OCI-LY3 (cell line): ENCODE measurements around the gene BMPER.

Source experiments
- H2AFZ ChIP-seq: fragments of 200-600, 300-600 bp; shearing (Covaris generic); 2 replicates; pipeline ENCODE4 v1.6.0; 2014; ENCODE audit warnings: antibody characterized with exemption, low read depth, low read length
- H3K27ac ChIP-seq: fragments of 200-600, 300-600 bp; sonication (generic); 2 replicates; pipeline ENCODE4 v1.5.1; 2014; ENCODE audit warnings: mild to moderate bottlenecking, low read length, moderate library complexity, mixed read lengths
- H3K27me3 ChIP-seq: fragments of 200-600, 300-600 bp; sonication (generic); 2 replicates; pipeline ENCODE4 v1.6.1; 2014; ENCODE audit warnings: low read depth, low read length, mixed read lengths
- H3K36me3 ChIP-seq: fragments of 200-600, 300-600 bp; sonication (generic); replicated peaks from 2 replicates; pipeline ENCODE3; 2014; ENCODE audit warnings: low read depth, low read length, mixed read lengths
- H3K4me1 ChIP-seq: fragments of 300-600, 200-600 bp; sonication (generic); 2 replicates; pipeline ENCODE4 v1.6.1; 2014; ENCODE audit warnings: low read length, mixed read lengths
- H3K4me2 ChIP-seq: fragments of 200-600, 300-600 bp; sonication (generic); 2 replicates; pipeline ENCODE4 v1.6.1; 2014; ENCODE audit warnings: low read length, mixed read lengths
- H3K4me3 ChIP-seq: fragments of 300-600, 200-600 bp; sonication (generic); 2 replicates; pipeline ENCODE4 v1.5.1; 2014; ENCODE audit warnings: antibody characterized with exemption, mild to moderate bottlenecking, low read length, moderate library complexity
- H3K79me2 ChIP-seq: fragments of 300-600, 200-600 bp; shearing (Covaris generic); 2 replicates; pipeline ENCODE4 v1.6.1; 2014; ENCODE audit warnings: mild to moderate bottlenecking, low read length, mixed read lengths
- H3K9ac ChIP-seq: fragments of 300-600, 200-600 bp; shearing (Covaris generic); 2 replicates; pipeline ENCODE4 v1.6.0; 2014; ENCODE audit warnings: mild to moderate bottlenecking, low read length, moderate library complexity
- H3K9me3 ChIP-seq: fragments of 200-600, 300-600 bp; shearing (Covaris generic); 2 replicates; pipeline ENCODE4 v1.6.1; 2014; ENCODE audit warnings: low read length, mixed read lengths; ENCODE audit not compliant: insufficient read depth
- H4K20me1 ChIP-seq: fragments of 200-600, 300-600 bp; sonication (generic); 2 replicates; pipeline ENCODE4 v1.6.1; 2016; ENCODE audit warnings: low read length, mixed read lengths; ENCODE audit not compliant: insufficient read depth
- EZH2phosphoT487 ChIP-seq: fragments of 200-600 bp; shearing (Covaris generic); IDR thresholded peaks from 2 replicates; pipeline ENCODE4 v1.6.1; 2018; ENCODE audit warnings: antibody characterized with exemption, mixed run types, low read depth
- TF ChIP-seq, protein P1 (sequence below): fragments of 200-600, 300-600 bp; sonication (generic); IDR thresholded peaks from 2 replicates; pipeline ENCODE4 v1.5.1; 2014; ENCODE audit warnings: antibody characterized with exemption, low read length, low read depth

Gene BMPER

DNA sequence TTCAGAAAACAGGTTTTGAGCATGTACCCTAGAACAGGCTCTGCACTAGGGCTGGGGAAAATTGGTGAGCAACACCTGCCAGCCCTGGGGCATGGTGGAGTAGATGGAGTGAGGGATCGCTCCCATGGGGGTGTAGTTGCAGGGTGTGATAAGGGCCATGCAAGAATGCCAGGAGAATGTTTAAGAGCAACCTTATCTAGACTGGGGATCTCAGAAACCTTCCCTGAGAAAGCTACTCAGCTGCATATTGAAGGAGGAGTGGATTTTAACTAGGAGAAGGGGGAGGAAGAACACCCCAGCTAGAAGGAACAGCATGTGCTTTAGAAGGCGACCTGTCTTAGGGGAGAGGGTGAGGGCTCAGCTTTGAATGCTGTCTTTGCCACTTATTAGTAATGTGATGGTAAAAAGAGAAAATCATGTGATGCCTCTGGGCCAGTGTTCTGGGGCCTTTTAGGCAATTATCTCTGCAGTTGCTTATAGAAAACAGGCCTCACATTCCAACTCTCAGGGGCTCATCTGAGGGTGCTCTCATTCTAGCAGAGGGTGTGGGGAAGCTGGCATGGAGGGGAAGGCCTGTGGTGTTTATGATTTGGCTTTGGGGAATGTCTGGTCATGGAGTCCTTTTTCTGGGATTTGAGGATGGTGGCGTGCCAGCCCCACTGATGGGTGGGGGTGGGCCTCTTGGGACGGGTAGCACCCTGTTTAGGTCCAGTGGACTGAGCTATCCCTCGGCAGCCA, 225.4 kb downstream of the BMPER start:
- no peaks in the 10 kb centered on the region for H3K36me3 ChIP-seq

GRCh38 chr7:34131371-34131770, 226.0 kb downstream of the BMPER start:
- Histone ChIP-seq H3K27me3 (no peaks in the 10 kb centered on the region), H3K4me1 (no peaks in the 10 kb centered on the region), H3K4me2 (no peak overlapping the region), H3K27ac (no peak overlapping the region), H3K36me3 (no peaks in the 10 kb centered on the region), H3K9me3 (no peaks in the 10 kb centered on the region), H2AFZ (no peak overlapping the region), H3K9ac (no peak overlapping the region), H3K79me2 (no peaks in the 10 kb centered on the region), H3K4me3 (no peak overlapping the region), H4K20me1 (no peaks in the 10 kb centered on the region)
- TF ChIP-seq, protein P1, sequence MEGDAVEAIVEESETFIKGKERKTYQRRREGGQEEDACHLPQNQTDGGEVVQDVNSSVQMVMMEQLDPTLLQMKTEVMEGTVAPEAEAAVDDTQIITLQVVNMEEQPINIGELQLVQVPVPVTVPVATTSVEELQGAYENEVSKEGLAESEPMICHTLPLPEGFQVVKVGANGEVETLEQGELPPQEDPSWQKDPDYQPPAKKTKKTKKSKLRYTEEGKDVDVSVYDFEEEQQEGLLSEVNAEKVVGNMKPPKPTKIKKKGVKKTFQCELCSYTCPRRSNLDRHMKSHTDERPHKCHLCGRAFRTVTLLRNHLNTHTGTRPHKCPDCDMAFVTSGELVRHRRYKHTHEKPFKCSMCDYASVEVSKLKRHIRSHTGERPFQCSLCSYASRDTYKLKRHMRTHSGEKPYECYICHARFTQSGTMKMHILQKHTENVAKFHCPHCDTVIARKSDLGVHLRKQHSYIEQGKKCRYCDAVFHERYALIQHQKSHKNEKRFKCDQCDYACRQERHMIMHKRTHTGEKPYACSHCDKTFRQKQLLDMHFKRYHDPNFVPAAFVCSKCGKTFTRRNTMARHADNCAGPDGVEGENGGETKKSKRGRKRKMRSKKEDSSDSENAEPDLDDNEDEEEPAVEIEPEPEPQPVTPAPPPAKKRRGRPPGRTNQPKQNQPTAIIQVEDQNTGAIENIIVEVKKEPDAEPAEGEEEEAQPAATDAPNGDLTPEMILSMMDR, result no peak
- TF ChIP-seq EZH2phosphoT487, result no peak

More for the DNA sequence above, 225.4 kb downstream of the BMPER start:
- Histone ChIP-seq H2AFZ (no peak overlapping the region), H3K4me3 (no peak overlapping the region), H3K9me3 (no peaks in the 10 kb centered on the region), H3K9ac (no peak overlapping the region), H4K20me1 (no peaks in the 10 kb centered on the region), H3K27ac (no peak overlapping the region), H3K27me3 (no peaks in the 10 kb centered on the region), H3K79me2 (no peaks in the 10 kb centered on the region), H3K4me2 (no peak overlapping the region), H3K4me1 (no peaks in the 10 kb centered on the region)
- TF ChIP-seq EZH2phosphoT487, result no peak
- TF ChIP-seq, protein P1, result no peak

DNA sequence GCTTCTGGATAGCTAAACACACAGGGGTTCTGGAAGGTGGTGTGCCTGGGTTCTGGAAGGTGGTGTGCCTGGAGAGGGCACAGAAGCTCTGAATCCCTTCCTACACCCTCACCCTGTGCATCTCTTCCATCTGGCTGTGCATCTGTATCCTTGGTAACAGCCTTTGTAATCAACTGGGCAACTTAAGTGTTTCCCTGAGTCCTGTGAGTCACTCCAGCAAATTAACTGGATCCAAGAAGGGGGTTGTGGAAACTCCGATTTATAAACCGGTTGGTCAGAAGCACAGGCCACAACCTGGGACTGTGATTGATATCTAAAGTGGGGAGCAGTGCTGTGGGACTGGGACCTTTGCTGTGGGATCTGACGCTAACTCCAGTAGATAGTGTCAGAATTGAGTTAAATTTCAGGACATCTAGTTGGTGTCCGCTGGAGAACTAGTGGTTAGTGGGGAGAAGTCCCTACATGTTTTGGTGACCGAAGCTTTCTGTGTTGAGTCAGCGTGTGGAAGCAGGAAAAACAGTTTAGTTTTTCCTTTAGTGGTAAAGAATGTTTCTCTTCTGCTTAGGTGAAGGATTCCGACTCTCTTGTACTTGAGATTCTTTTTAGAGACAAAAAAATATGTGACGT, 228.1 kb downstream of the BMPER start:
- Histone ChIP-seq H3K4me3 (no peak overlapping the region), H3K27ac (no peak overlapping the region)

More for the DNA sequence above, 228.1 kb downstream of the BMPER start:
- H3K79me2 ChIP-seq, result no peaks in the 10 kb centered on the region
- TF ChIP-seq, protein P1, result no peak
- no peak for TF ChIP-seq EZH2phosphoT487
- H3K36me3 ChIP-seq, result no peaks in the 10 kb centered on the region
- no peaks in the 10 kb centered on the region for H3K4me1 ChIP-seq
- no peak overlapping the region for H2AFZ ChIP-seq
- no peak overlapping the region for H3K9ac ChIP-seq
- no peaks in the 10 kb centered on the region for H3K9me3 ChIP-seq
- no peak overlapping the region for H3K4me2 ChIP-seq
- no peaks in the 10 kb centered on the region for H3K27me3 ChIP-seq
- no peaks in the 10 kb centered on the region for H4K20me1 ChIP-seq
